HL-60 (cell line): ENCODE results near the gene HEBP2.

Experiments used
- DNase-seq, 2 experiments: peaks; one replicate each; pipeline ENCODE4 v3.0.0-alpha.2; 2010 to 2020; ENCODE audit warnings: low read depth in 1 of 2, low spot score in 1 of 2
- H3K27ac ChIP-seq: fragments of 250-450 bp; sonication (Bioruptor Pico); replicated peaks from 2 replicates; pipeline ENCODE4 v1.5.1; 2020; ENCODE audit warnings: mild to moderate bottlenecking, moderate library complexity
- H3K27me3 ChIP-seq: fragments of 250-450 bp; sonication (Bioruptor Pico); 2 replicates; pipeline ENCODE4 v1.5.1; 2021; ENCODE audit warnings: mild to moderate bottlenecking, moderate library complexity; ENCODE audit not compliant: insufficient read depth, poor library complexity, severe bottlenecking
- H3K4me3 ChIP-seq: replicated peaks from 2 replicates; pipeline ENCODE4 v1.5.1; 2011; ENCODE audit warnings: mild to moderate bottlenecking, control low read depth, low read length; ENCODE audit not compliant: insufficient read depth
- GABPA ChIP-seq: IDR thresholded peaks from 2 replicates; pipeline ENCODE4 v1.6.1; 2012; ENCODE audit warnings: low read depth
- POLR2AphosphoS5 ChIP-seq: IDR thresholded peaks from 2 replicates; pipeline ENCODE4 v1.6.1; 2012; ENCODE audit warnings: low read depth
- SPI1 ChIP-seq: IDR thresholded peaks from 2 replicates; pipeline ENCODE4 v1.6.1; 2012; ENCODE audit warnings: low read depth, mild to moderate bottlenecking, borderline replicate concordance
- TF ChIP-seq, protein P1 (sequence below): IDR thresholded peaks from 2 replicates; pipeline ENCODE4 v1.6.1; 2012; ENCODE audit warnings: low read depth; ENCODE audit not compliant: insufficient replicate concordance
- TF ChIP-seq, protein P2 (sequence below): IDR thresholded peaks from one replicate; pipeline ENCODE4 v1.5.1; 2011; ENCODE audit warnings: low read length, control low read depth, inconsistent platforms; ENCODE audit not compliant: insufficient read depth

The HEBP2 gene

DNA sequence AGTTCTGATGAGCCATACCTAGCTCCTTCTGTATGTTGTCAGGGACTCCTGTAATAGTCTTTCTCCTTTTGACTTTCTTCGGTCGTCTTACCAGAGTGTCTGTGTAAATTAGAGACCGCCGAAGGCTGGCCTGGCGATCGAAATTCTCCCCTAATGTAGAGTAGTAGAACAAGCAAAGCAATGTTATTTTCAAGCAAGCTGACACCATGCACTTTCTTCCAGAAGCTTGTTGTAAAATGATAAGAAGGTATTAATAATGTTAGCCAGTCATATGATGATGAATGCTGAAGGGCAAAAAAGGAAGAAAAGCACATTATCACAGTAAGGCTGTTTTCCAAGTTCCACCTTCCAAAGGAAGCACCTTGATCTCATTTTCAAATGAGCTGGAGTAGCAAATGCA lies 37.9 kb downstream of the HEBP2 start:
- DNase-seq: no peak
- Histone ChIP-seq H3K27me3 (no peaks in the 10 kb centered on the region), H3K27ac (no peak overlapping the region), H3K4me3 (no peak overlapping the region)
- TF ChIP-seq GABPA (no peak), POLR2AphosphoS5 (no peak), SPI1 (no peak)
- TF ChIP-seq, protein P1, sequence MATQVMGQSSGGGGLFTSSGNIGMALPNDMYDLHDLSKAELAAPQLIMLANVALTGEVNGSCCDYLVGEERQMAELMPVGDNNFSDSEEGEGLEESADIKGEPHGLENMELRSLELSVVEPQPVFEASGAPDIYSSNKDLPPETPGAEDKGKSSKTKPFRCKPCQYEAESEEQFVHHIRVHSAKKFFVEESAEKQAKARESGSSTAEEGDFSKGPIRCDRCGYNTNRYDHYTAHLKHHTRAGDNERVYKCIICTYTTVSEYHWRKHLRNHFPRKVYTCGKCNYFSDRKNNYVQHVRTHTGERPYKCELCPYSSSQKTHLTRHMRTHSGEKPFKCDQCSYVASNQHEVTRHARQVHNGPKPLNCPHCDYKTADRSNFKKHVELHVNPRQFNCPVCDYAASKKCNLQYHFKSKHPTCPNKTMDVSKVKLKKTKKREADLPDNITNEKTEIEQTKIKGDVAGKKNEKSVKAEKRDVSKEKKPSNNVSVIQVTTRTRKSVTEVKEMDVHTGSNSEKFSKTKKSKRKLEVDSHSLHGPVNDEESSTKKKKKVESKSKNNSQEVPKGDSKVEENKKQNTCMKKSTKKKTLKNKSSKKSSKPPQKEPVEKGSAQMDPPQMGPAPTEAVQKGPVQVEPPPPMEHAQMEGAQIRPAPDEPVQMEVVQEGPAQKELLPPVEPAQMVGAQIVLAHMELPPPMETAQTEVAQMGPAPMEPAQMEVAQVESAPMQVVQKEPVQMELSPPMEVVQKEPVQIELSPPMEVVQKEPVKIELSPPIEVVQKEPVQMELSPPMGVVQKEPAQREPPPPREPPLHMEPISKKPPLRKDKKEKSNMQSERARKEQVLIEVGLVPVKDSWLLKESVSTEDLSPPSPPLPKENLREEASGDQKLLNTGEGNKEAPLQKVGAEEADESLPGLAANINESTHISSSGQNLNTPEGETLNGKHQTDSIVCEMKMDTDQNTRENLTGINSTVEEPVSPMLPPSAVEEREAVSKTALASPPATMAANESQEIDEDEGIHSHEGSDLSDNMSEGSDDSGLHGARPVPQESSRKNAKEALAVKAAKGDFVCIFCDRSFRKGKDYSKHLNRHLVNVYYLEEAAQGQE: no peak
- TF ChIP-seq, protein P2, sequence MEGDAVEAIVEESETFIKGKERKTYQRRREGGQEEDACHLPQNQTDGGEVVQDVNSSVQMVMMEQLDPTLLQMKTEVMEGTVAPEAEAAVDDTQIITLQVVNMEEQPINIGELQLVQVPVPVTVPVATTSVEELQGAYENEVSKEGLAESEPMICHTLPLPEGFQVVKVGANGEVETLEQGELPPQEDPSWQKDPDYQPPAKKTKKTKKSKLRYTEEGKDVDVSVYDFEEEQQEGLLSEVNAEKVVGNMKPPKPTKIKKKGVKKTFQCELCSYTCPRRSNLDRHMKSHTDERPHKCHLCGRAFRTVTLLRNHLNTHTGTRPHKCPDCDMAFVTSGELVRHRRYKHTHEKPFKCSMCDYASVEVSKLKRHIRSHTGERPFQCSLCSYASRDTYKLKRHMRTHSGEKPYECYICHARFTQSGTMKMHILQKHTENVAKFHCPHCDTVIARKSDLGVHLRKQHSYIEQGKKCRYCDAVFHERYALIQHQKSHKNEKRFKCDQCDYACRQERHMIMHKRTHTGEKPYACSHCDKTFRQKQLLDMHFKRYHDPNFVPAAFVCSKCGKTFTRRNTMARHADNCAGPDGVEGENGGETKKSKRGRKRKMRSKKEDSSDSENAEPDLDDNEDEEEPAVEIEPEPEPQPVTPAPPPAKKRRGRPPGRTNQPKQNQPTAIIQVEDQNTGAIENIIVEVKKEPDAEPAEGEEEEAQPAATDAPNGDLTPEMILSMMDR: no peak

- Histone ChIP-seq H3K27me3 (no peaks in the 10 kb centered on the region), H3K4me3 (no peak overlapping the region), H3K27ac (no peak overlapping the region)
- no peak for DNase-seq
- TF ChIP-seq POLR2AphosphoS5 (no peak), SPI1 (no peak), GABPA (no peak)
- TF ChIP-seq, protein P2: no peak
- TF ChIP-seq, protein P1: no peak
Observed at GRCh38 chr6:138442663-138443062, 38.6 kb downstream of the HEBP2 start.

DNA sequence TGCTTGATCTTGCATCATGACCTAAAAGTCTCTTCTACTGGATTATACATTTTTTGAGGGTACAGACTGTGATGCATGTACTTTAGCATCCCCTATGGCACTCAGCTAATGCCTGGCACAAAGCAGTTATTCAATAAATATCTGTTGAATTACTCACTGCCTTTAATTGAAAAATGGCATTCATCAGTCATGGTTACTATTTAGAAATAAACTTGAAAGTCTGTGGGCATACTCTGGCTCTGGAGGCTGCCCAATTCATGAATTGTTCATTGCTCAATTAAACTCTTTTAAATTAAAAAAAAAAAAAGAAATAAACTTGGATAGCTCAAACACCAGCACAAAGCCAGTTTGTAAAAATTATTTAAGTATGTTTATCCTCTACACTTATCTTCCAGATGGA lies 40.0 kb downstream of the HEBP2 start:
- Histone ChIP-seq H3K4me3 (no peak overlapping the region), H3K27ac (no peak overlapping the region), H3K27me3 (no peaks in the 10 kb centered on the region)
- DNase-seq: no peak
- no peak for TF ChIP-seq SPI1
- TF ChIP-seq, protein P2: no peak
- no peak for TF ChIP-seq GABPA

- no peak for DNase-seq
- Histone ChIP-seq H3K27me3 (no peaks in the 10 kb centered on the region), H3K27ac (no peak overlapping the region), H3K4me3 (no peak overlapping the region)
- TF ChIP-seq POLR2AphosphoS5 (no peak), SPI1 (no peak), GABPA (no peak)
- TF ChIP-seq, protein P1: no peak
- TF ChIP-seq, protein P2: no peak
Observed at GRCh38 chr6:138446821-138447220, 42.8 kb downstream of the HEBP2 start.
